SK-N-SH (cell line): Measurements from ENCODE around the gene PDLIM5.

Experiments used
- CTCF ChIP-seq: fragments of 200-600 bp; sonication (generic); IDR thresholded peaks from 2 replicates; pipeline ENCODE4 v1.6.1; 2017; ENCODE audit warnings: antibody characterized with exemption, mild to moderate bottlenecking, moderate library complexity
- EZH2phosphoT487 ChIP-seq: fragments of 200-600 bp; sonication (generic); IDR thresholded peaks from 2 replicates; pipeline ENCODE4 v1.6.1; 2017; ENCODE audit warnings: low read depth, mixed run types, mild to moderate bottlenecking, antibody characterized with exemption, moderate library complexity, borderline replicate concordance
- FOXM1 ChIP-seq: IDR thresholded peaks from 2 replicates; pipeline ENCODE4 v1.4.0; 2012; ENCODE audit warnings: low read depth, mild to moderate bottlenecking
- GATA2 ChIP-seq: sonication (generic); formaldehyde crosslinking; IDR thresholded peaks from 2 replicates; pipeline ENCODE4 v1.5.0; 2020; ENCODE audit warnings: mild to moderate bottlenecking, missing genetic modification reagents
- JUND ChIP-seq: IDR thresholded peaks from 2 replicates; pipeline ENCODE4 v1.4.0; 2012
- MAX ChIP-seq: IDR thresholded peaks from 2 replicates; pipeline ENCODE4 v1.4.0; 2012; ENCODE audit warnings: low read depth
- MEF2A ChIP-seq: IDR thresholded peaks from 2 replicates; pipeline ENCODE4 v1.4.0; 2012; ENCODE audit warnings: low read depth, borderline replicate concordance
- NRF1 ChIP-seq: IDR thresholded peaks from 2 replicates; pipeline ENCODE4 v1.6.1; 2012; ENCODE audit warnings: low read depth, mild to moderate bottlenecking, low read length
- POLR2AphosphoS5 ChIP-seq: IDR thresholded peaks from 2 replicates; pipeline ENCODE4 v1.6.1; 2012; ENCODE audit warnings: low read depth, low read length
- RAD21 ChIP-seq: IDR thresholded peaks from 2 replicates; pipeline ENCODE4 v1.6.1; 2012; ENCODE audit warnings: mild to moderate bottlenecking, low read length
- REST ChIP-seq: IDR thresholded peaks from 2 replicates; pipeline ENCODE4 v1.6.1; 2012; ENCODE audit warnings: mild to moderate bottlenecking, low read depth, low read length, moderate library complexity
- TAF1 ChIP-seq: IDR thresholded peaks from 2 replicates; pipeline ENCODE4 v1.6.1; 2012; ENCODE audit warnings: low read depth, mild to moderate bottlenecking, low read length, moderate library complexity, borderline replicate concordance

- TF ChIP-seq REST (no peak), TAF1 (no peak), JUND (no peak), CTCF (no peak), FOXM1 (no peak), RAD21 (no peak), NRF1 (no peak), POLR2AphosphoS5 (no peak), EZH2phosphoT487 (no peak), GATA2 (CRISPR knock-in tag) (no peak), MAX (no peak), MEF2A (no peak)
Observed at GRCh38 chr4:94642561-94642866, 190.8 kb downstream of the PDLIM5 start.
